ENCODE results near the gene PTGIR.

DNA sequence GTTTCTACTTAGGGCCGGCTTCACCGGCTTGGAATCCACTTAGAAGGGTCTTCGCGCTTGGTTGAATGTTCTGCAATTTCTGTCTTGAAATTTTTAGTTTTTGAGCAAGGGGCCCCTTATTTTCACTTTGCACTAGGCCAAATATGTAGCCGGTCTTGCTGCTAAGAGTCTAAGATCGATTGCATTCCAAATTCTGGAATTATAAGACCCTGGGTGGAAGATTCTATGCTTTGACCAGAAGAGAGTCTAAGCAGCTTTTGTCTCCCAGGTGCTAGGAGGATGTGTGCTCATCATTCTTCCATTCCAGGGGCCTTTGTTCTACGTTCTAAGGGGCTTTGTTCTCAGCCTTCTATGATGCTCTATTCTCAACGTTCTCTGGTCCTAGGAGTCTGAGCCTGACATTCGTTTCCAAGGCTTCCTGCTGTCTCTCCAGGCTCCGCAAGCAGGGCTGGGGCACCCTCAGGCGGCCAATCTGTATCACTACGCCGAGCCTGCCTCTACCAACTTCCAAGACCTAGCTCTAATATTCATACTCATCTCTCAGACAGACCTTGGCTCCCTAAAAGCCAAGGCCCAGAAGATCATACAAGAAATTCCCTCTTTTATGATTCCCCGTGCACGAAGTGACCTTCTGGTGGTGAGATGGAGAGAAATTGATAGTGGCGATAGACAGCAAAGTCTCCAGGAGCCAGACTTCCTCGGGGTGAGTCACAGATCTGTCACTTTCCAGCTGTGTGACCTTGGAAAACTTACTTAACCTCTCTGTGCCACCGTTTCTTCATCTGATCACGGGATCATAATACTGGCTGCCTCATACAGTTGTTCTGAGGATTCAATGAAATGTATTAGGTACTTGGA, 37.1 kb upstream of the PTGIR start:
- TF ChIP-seq SUZ12 (IDR thresholded peaks at IDR 0.05) (no peak), BHLHE40 (IDR thresholded peaks at IDR 0.05; ENCODE audit: borderline replicate concordance) (no peak), NFRKB (IDR thresholded peaks at IDR 0.05) (no peak), TARDBP (IDR thresholded peaks at IDR 0.05) (no peak), LEF1 (IDR thresholded peaks at IDR 0.05; ENCODE audit: borderline replicate concordance) (no peak), ARNT (IDR thresholded peaks at IDR 0.05) (no peak), FOXA1 (IDR thresholded peaks at IDR 0.05) (no peak), HDGF (IDR thresholded peaks at IDR 0.05; ENCODE audit: borderline replicate concordance) (no peak), FOXM1 (IDR thresholded peaks at IDR 0.05; ENCODE audit: borderline replicate concordance) (no peak), CTBP1 (IDR thresholded peaks at IDR 0.05; ENCODE audit: borderline replicate concordance) (no peak), ELF4 (IDR thresholded peaks at IDR 0.05) (no peak), FOXK2 (IDR thresholded peaks at IDR 0.05) (no peak)
- TF ChIP-seq, protein P1, sequence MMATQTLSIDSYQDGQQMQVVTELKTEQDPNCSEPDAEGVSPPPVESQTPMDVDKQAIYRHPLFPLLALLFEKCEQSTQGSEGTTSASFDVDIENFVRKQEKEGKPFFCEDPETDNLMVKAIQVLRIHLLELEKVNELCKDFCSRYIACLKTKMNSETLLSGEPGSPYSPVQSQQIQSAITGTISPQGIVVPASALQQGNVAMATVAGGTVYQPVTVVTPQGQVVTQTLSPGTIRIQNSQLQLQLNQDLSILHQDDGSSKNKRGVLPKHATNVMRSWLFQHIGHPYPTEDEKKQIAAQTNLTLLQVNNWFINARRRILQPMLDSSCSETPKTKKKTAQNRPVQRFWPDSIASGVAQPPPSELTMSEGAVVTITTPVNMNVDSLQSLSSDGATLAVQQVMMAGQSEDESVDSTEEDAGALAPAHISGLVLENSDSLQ (IDR thresholded peaks at IDR 0.05), result no peak

Measured in HEK293T (cell line).